Liver (tissue), 9 donors: ENCODE measurements around the gene MAPK8IP3. TPM values are rescaled to one million over a fixed set of nuclear protein-coding genes. Genes with fewer than 3 reads are reported as not detected.

Experiments
- DNase-seq: peaks from one replicate; pipeline ENCODE4 v3.0.0-alpha.2; 2017; ENCODE audit warnings: low spot score
- H3K27ac ChIP-seq, 2 donors: one replicate each; pipeline ENCODE4 v1.7.0; 2013; ENCODE audit warnings: inconsistent platforms in 2 of 2, low read length in 2 of 2, control low read depth in 1 of 2, low read depth in 1 of 2, mild to moderate bottlenecking in 1 of 2
- H3K27me3 ChIP-seq, 4 donors: one replicate each; pipeline versions ENCODE4 v1.6.1 to v1.7.0; 2013; ENCODE audit warnings: low read length in 3 of 4, inconsistent platforms in 1 of 4, mild to moderate bottlenecking in 1 of 4, moderate library complexity in 1 of 4; ENCODE audit not compliant: control insufficient read depth in 4 of 4, insufficient read depth in 4 of 4
- H3K36me3 ChIP-seq, 4 donors: one replicate each; pipeline versions ENCODE4 v1.6.1 to v1.7.0; 2013; ENCODE audit warnings: low read length in 3 of 4, mild to moderate bottlenecking in 3 of 4, low read depth in 1 of 4, moderate library complexity in 1 of 4; ENCODE audit not compliant: control insufficient read depth in 4 of 4, insufficient read depth in 3 of 4
- H3K4me1 ChIP-seq, 4 donors: one replicate each; pipeline versions ENCODE4 v1.6.1 to v1.7.0; 2013; ENCODE audit warnings: low read length in 3 of 4, mild to moderate bottlenecking in 3 of 4, moderate library complexity in 1 of 4; ENCODE audit not compliant: control insufficient read depth in 4 of 4, insufficient read depth in 4 of 4
- H3K4me3 ChIP-seq, 3 donors: one replicate each; pipeline versions ENCODE4 v1.6.1 to v1.7.0; 2013; ENCODE audit warnings: low read length in 3 of 3, control low read depth in 1 of 3, low read depth in 1 of 3, mild to moderate bottlenecking in 1 of 3
- H3K9ac ChIP-seq, 2 donors: one replicate each; pipeline ENCODE4 v1.7.0; 2013; ENCODE audit warnings: low read length in 2 of 2, mild to moderate bottlenecking in 2 of 2, moderate library complexity in 2 of 2, control low read depth in 1 of 2, low read depth in 1 of 2
- H3K9me3 ChIP-seq, 4 donors: one replicate each; pipeline versions ENCODE4 v1.6.1 to v1.7.0; 2013; ENCODE audit warnings: low read length in 3 of 4; ENCODE audit not compliant: control insufficient read depth in 4 of 4
- ATF3 ChIP-seq: IDR thresholded peaks from 2 replicates; pipeline ENCODE4 v1.6.1; 2016; ENCODE audit warnings: antibody characterized with exemption
- EGR1 ChIP-seq, 2 donors: IDR thresholded peaks; 2 replicates each; pipeline ENCODE4 v1.6.1; 2016 to 2018; ENCODE audit warnings: antibody characterized with exemption in 2 of 2, low read depth in 2 of 2
- FOXA1 ChIP-seq: IDR thresholded peaks from 2 replicates; pipeline ENCODE4 v1.6.1; 2016; ENCODE audit warnings: antibody characterized with exemption
- FOXA2 ChIP-seq: IDR thresholded peaks from 2 replicates; pipeline ENCODE4 v1.6.1; 2016; ENCODE audit warnings: antibody characterized with exemption
- GABPA ChIP-seq, 2 donors: IDR thresholded peaks in 1 of 2; conservative IDR thresholded peaks in 1 of 2; 2 replicates each; pipeline ENCODE4 v1.6.1; 2016; ENCODE audit warnings: antibody characterized with exemption in 2 of 2, mild to moderate bottlenecking in 1 of 2, moderate library complexity in 1 of 2
- HNF4A ChIP-seq, 2 donors: conservative IDR thresholded peaks; 2 replicates each; pipeline ENCODE4 v1.6.1; 2016; ENCODE audit warnings: antibody characterized with exemption in 2 of 2, mild to moderate bottlenecking in 2 of 2
- HNF4G ChIP-seq: IDR thresholded peaks from 2 replicates; pipeline ENCODE4 v1.6.1; 2016; ENCODE audit warnings: antibody characterized with exemption
- JUND ChIP-seq, 2 donors: IDR thresholded peaks; 2 replicates each; pipeline ENCODE4 v1.6.1; 2016; ENCODE audit warnings: antibody characterized with exemption in 2 of 2
- MAX ChIP-seq: IDR thresholded peaks from 2 replicates; pipeline ENCODE4 v1.6.1; 2016; ENCODE audit warnings: antibody characterized with exemption
- NR2F2 ChIP-seq: IDR thresholded peaks from 2 replicates; pipeline ENCODE4 v1.6.1; 2016; ENCODE audit warnings: antibody characterized with exemption
- RAD21 ChIP-seq, 2 donors: IDR thresholded peaks; 2 replicates each; pipeline ENCODE4 v1.6.1; 2016; ENCODE audit warnings: antibody characterized with exemption in 2 of 2, mild to moderate bottlenecking in 2 of 2
- REST ChIP-seq: IDR thresholded peaks from 2 replicates; pipeline ENCODE4 v1.6.1; 2016; ENCODE audit warnings: antibody characterized with exemption, mild to moderate bottlenecking
- RXRA ChIP-seq, 2 donors: IDR thresholded peaks; 2 replicates each; pipeline ENCODE4 v1.6.1; 2017 to 2018; ENCODE audit warnings: antibody characterized with exemption in 2 of 2, mild to moderate bottlenecking in 1 of 2
- SP1 ChIP-seq: IDR thresholded peaks from 2 replicates; pipeline ENCODE4 v1.6.1; 2018; ENCODE audit warnings: antibody characterized with exemption, mild to moderate bottlenecking
- TAF1 ChIP-seq: conservative IDR thresholded peaks from 2 replicates; pipeline ENCODE4 v1.6.1; 2016; ENCODE audit warnings: antibody characterized with exemption, mild to moderate bottlenecking
- YY1 ChIP-seq: IDR thresholded peaks from 2 replicates; pipeline ENCODE4 v1.6.1; 2016; ENCODE audit warnings: antibody characterized with exemption, mild to moderate bottlenecking
- ZBTB33 ChIP-seq: IDR thresholded peaks from 2 replicates; pipeline ENCODE4 v1.6.1; 2016; ENCODE audit warnings: antibody characterized with exemption
- WGBS: extraction: QIAGEN DNeasy Blood & Tissue Kit; methylation state at CpG from one replicate; pipeline ENCODE4 v1.1.7; 2013; 5-methylcytosine and 5-hydroxymethylcytosine counted together
- polyA plus RNA-seq, 2 donors: library from polyadenylated mRNA; stranded (reverse) in 1 of 2; unstranded in 1 of 2; fragments of 200-250 nt in 1 of 2; fragments of >200 nt in 1 of 2; fragmentation: Nextera tagmentation in 1 of 2; extraction: Ambion mirVana in 1 of 2; gene quantifications; one replicate each; pipeline versions ENCODE4 v1.2.1 to v1.2.3, GENCODE V29; 2013 to 2015
- total RNA-seq, 2 donors: library from RNA; depleted of rRNA; stranded (reverse); fragments of >200 nt; gene quantifications; one replicate each; pipeline ENCODE4 v1.2.3, GENCODE V29; 2014
- donor health status: healthy.
- donor health status: healthy.
- donor health status: healthy.
- donor health status: healthy.
- donor health status: healthy.

The MAPK8IP3 gene
- total and polyA plus RNA-seq, 4 donors, result 4.1 to 43.0 (median 9.3) TPM

- H3K27ac ChIP-seq, result no peak overlapping the region
- no peak for DNase-seq
- H3K27me3 ChIP-seq, result no peaks in the 10 kb centered on the region
- no peak overlapping the region for H3K9ac ChIP-seq
- peaks cover 0 to 6% (median under 1%) of the 10 kb centered on the region in 4 donors for H3K36me3 ChIP-seq
- 84% methylated on average over 10 of the region's 10 CpGs for WGBS
- TF ChIP-seq HNF4G (no peak), FOXA1 (no peak), JUND (IDR thresholded peaks at IDR 0.05) (no peak), RAD21 (IDR thresholded peaks at IDR 0.05) (no peak), NR2F2 (no peak), MAX (no peak), FOXA2 (no peak), ATF3 (no peak), RXRA (IDR thresholded peaks at IDR 0.05) (no peak), HNF4A (conservative IDR thresholded peaks at IDR 0.05) (no peak), EGR1 (IDR thresholded peaks at IDR 0.05; ENCODE audit: low read depth in 2 of 2) (no peak)
- H3K9me3 ChIP-seq, result no peaks in the 10 kb centered on the region
- no peak overlapping the region for H3K4me3 ChIP-seq
- H3K4me1 ChIP-seq, result no peaks in the 10 kb centered on the region
Measured at GRCh38 chr16:1800701-1801100, 94.7 kb downstream of the MAPK8IP3 start.

GRCh38 chr16:1807626-1808025 is 101.6 kb downstream of the MAPK8IP3 start:
- no peak for TF ChIP-seq YY1
- TF ChIP-seq EGR1 (IDR thresholded peaks at IDR 0.05; ENCODE audit: low read depth in 2 of 2), result no peak
- Histone ChIP-seq H3K4me1 (peaks cover 0 to 4% (median 1%) of the 10 kb centered on the region in 4 donors), H3K27me3 (no peaks in the 10 kb centered on the region), H3K4me3 (no peak overlapping the region), H3K27ac (no peak overlapping the region), H3K9ac (no peak overlapping the region), H3K9me3 (no peaks in the 10 kb centered on the region), H3K36me3 (peaks cover 13 to 24% (median 23%) of the 10 kb centered on the region in 4 donors)
- 88% methylated on average over 10 of the region's 10 CpGs for WGBS
- DNase-seq, result no peak

- WGBS, result 75% methylated on average over 18 of the region's 18 CpGs
- no peak for TF ChIP-seq NR2F2
- no peak for TF ChIP-seq RXRA (IDR thresholded peaks at IDR 0.05)
- no peak for TF ChIP-seq SP1
- TF ChIP-seq GABPA (IDR thresholded peaks at IDR 0.05 in 1 of 2, conservative IDR thresholded peaks at IDR 0.05 in 1 of 2), result no peak
- no peak for TF ChIP-seq ZBTB33
- no peak for TF ChIP-seq TAF1
- no peak for TF ChIP-seq YY1
- TF ChIP-seq REST, result no peak
Measured at GRCh38 chr16:1808691-1809090, 102.7 kb downstream of the MAPK8IP3 start.

More at GRCh38 chr16:1808691-1809090, 102.7 kb downstream of the MAPK8IP3 start:
- no peak overlapping the region for H3K4me3 ChIP-seq
- no peak for DNase-seq
- peaks cover 13 to 27% (median 24%) of the 10 kb centered on the region in 4 donors for H3K36me3 ChIP-seq
- peaks cover 0 to 13% (median 10%) of the 10 kb centered on the region in 4 donors for H3K4me1 ChIP-seq
- H3K27ac ChIP-seq, result no peak overlapping the region
- no peaks in the 10 kb centered on the region for H3K9me3 ChIP-seq
- H3K9ac ChIP-seq, result no peak overlapping the region
- H3K27me3 ChIP-seq, result no peaks in the 10 kb centered on the region
